K562 (cell line): ENCODE results near the gene UCKL1. TPM values are rescaled to one million over a fixed set of nuclear protein-coding genes. Genes with fewer than 3 reads are reported as not detected.

ENCODE experiments used
- BRD4 ChIP-seq: fragments of 200-600 bp; sonication (generic); IDR thresholded peaks from 2 replicates; pipeline ENCODE4 v1.6.1; 2017; ENCODE audit warnings: inconsistent platforms
- E2F5 ChIP-seq: sonication (generic); formaldehyde crosslinking; IDR thresholded peaks from 2 replicates; pipeline ENCODE4 v1.8.0; 2022; ENCODE audit warnings: mild to moderate bottlenecking, missing genetic modification reagents
- E2F6 ChIP-seq, 2 experiments: IDR thresholded peaks; 2 replicates each; pipeline ENCODE4 v1.6.1; 2011; ENCODE audit warnings: borderline replicate concordance in 1 of 2, control low read depth in 1 of 2, low read depth in 1 of 2, low read length in 1 of 2, mild to moderate bottlenecking in 1 of 2, mixed read lengths in 1 of 2, moderate library complexity in 1 of 2; ENCODE audit not compliant: insufficient read depth in 1 of 2, insufficient read length in 1 of 2, poor library complexity in 1 of 2, severe bottlenecking in 1 of 2; ENCODE audit errors: extremely low read depth in 1 of 2
- GTF2B ChIP-seq: IDR thresholded peaks from 2 replicates; pipeline ENCODE4 v1.6.1; 2011; ENCODE audit not compliant: insufficient read length; ENCODE audit errors: extremely low read depth
- HIVEP1 ChIP-seq: fragments of 250-450 bp; sonication (Bioruptor Pico); IDR thresholded peaks from 2 replicates; pipeline ENCODE4 v1.4.0; 2020; ENCODE audit warnings: mild to moderate bottlenecking
- KLF10 ChIP-seq: fragments of 250-450 bp; sonication (Bioruptor Pico); IDR thresholded peaks from 2 replicates; pipeline ENCODE4 v1.6.1; 2021; ENCODE audit warnings: matching md5 sums
- KLF6 ChIP-seq: fragments of 250-450 bp; sonication (Bioruptor Pico); IDR thresholded peaks from 2 replicates; pipeline ENCODE4 v1.4.0; 2020; ENCODE audit warnings: mild to moderate bottlenecking, moderate library complexity, borderline replicate concordance
- PRDM10 ChIP-seq: fragments of 450-650 bp; IDR thresholded peaks from 2 replicates; pipeline ENCODE4 v1.6.1; 2018; ENCODE audit not compliant: partially characterized antibody
- SAFB2 ChIP-seq: fragments of 200-400 bp; formaldehyde crosslinking; IDR thresholded peaks from 2 replicates; pipeline ENCODE4 v1.6.1; 2018; ENCODE audit warnings: borderline replicate concordance, low read length, low read depth, moderate library complexity; ENCODE audit not compliant: severe bottlenecking
- SLC30A9 ChIP-seq: fragments of 250-450 bp; sonication (Bioruptor Pico); IDR thresholded peaks from 2 replicates; pipeline ENCODE4 v1.8.0; 2022; ENCODE audit warnings: mild to moderate bottlenecking, moderate library complexity
- SOX6 ChIP-seq: fragments of 450-650 bp; IDR thresholded peaks from 2 replicates; pipeline ENCODE4 v1.6.1; 2014; ENCODE audit warnings: mild to moderate bottlenecking
- SRSF3 ChIP-seq: fragments of 200-400 bp; formaldehyde crosslinking; IDR thresholded peaks from 2 replicates; pipeline ENCODE4 v1.6.1; 2016; ENCODE audit warnings: mild to moderate bottlenecking, low read length, moderate library complexity; ENCODE audit not compliant: insufficient read depth
- THAP7 ChIP-seq: fragments of 250-450 bp; sonication (Bioruptor Pico); IDR thresholded peaks from 2 replicates; pipeline ENCODE4 v1.5.0; 2021
- UBTF ChIP-seq, 2 experiments: IDR thresholded peaks; 2 replicates each; pipeline ENCODE4 v1.6.1; 2012; ENCODE audit warnings: improper control_type of control experiment in 2 of 2, low read depth in 2 of 2, low read length in 2 of 2, borderline replicate concordance in 1 of 2
- ZNF511 ChIP-seq: sonication (generic); formaldehyde crosslinking; IDR thresholded peaks from 2 replicates; pipeline ENCODE4 v1.8.0; 2022; ENCODE audit warnings: mild to moderate bottlenecking, missing genetic modification reagents
- polyA plus RNA-seq, 8 experiments: library from polyadenylated mRNA; depleted of rRNA in 4 of 8; stranded (reverse) in 5 of 8; unstranded in 3 of 8; fragments of >200 nt; fragmentation: Nextera tagmentation in 2 of 8; fragmentation: Illumina TruSeq in 1 of 8; extraction: Ambion mirVana in 2 of 8; extraction: Trizol in 1 of 8; gene quantifications; 2 replicates each; pipeline versions ENCODE4 v1.2.1 to v1.2.3, GENCODE V29; 2011 to 2014; ENCODE audit warnings: inconsistent platforms in 1 of 8, missing spikeins in 1 of 8
- total RNA-seq, 7 experiments: library from RNA; depleted of rRNA in 6 of 7; stranded (reverse); fragments of >200 nt in 6 of 7; fragmentation: Illumina TruSeq in 2 of 7; extraction: Trizol in 2 of 7; gene quantifications; 2 replicates each; pipeline versions ENCODE4 v1.2.1 to v1.2.3, GENCODE V29; 2011 to 2021; ENCODE audit warnings: low replicate concordance in 1 of 7

UCKL1 gene
- total and polyA plus RNA-seq, 9 of the 15 experiments (the other 6 are each of a cell fraction or from before 2014, with no cell fraction given) = 3.1 to 52.8 (median 24.2) TPM

- no peak for TF ChIP-seq SOX6
- TF ChIP-seq SRSF3 = no peak
- no peak for TF ChIP-seq SLC30A9 (CRISPR knock-in tag)
- no peak for TF ChIP-seq ZNF511 (CRISPR knock-in tag)
- TF ChIP-seq E2F5 (CRISPR knock-in tag) = no peak
- TF ChIP-seq PRDM10 = peak; percentile 90
- TF ChIP-seq UBTF (IDR thresholded peaks at IDR 0.05; ENCODE audit: borderline replicate concordance in 1 of 2, low read depth in 2 of 2, low read length in 2 of 2) = 0 out of 4 replicates have a peak, but pooled peaks of 1 of the 2 experiments have one; percentile 22
- no peak for TF ChIP-seq THAP7 (CRISPR knock-in tag)
- no peak for TF ChIP-seq KLF10 (CRISPR knock-in tag)
- no peak; the same call in 1 of the 2 replicates for TF ChIP-seq BRD4
- TF ChIP-seq SAFB2 = no peak
- TF ChIP-seq KLF6 (CRISPR knock-in tag) = peak; percentile 34; the same call in 1 of the 2 replicates
- TF ChIP-seq GTF2B = no peak
- TF ChIP-seq HIVEP1 (CRISPR knock-in tag) = no peak
- TF ChIP-seq E2F6 (IDR thresholded peaks at IDR 0.05; ENCODE audit: borderline replicate concordance in 1 of 2, extremely low read depth in 1 of 2, insufficient read depth in 1 of 2, insufficient read length in 1 of 2, low read depth in 1 of 2, low read length in 1 of 2, poor library complexity in 1 of 2, severe bottlenecking in 1 of 2) = peak; percentile 55 to 71
Measured at GRCh38 chr20:63955827-63956663, at the start of gene UCKL1 (continued).
